K562 (cell line): ENCODE data around the gene ADAT3. TPM values are rescaled to one million over a fixed set of nuclear protein-coding genes. Genes with fewer than 3 reads are reported as not detected.

ENCODE experiments used
- CHD2 ChIP-seq: IDR thresholded peaks from 2 replicates; pipeline ENCODE4 v1.6.1; 2011; ENCODE audit warnings: low read depth, low read length
- ETV5 ChIP-seq: sonication (generic); formaldehyde crosslinking; IDR thresholded peaks from 2 replicates; pipeline ENCODE4 v1.4.0; 2020; ENCODE audit warnings: low read depth, mild to moderate bottlenecking, missing genetic modification reagents
- EWSR1 ChIP-seq: fragments of 450-650 bp; IDR thresholded peaks from 2 replicates; pipeline ENCODE4 v1.6.1; 2018; ENCODE audit warnings: borderline replicate concordance, mild to moderate bottlenecking, low read depth, moderate library complexity; ENCODE audit not compliant: partially characterized antibody
- HES1 ChIP-seq: fragments of 450-650 bp; IDR thresholded peaks from 2 replicates; pipeline ENCODE4 v1.6.1; 2016; ENCODE audit warnings: low read depth, mild to moderate bottlenecking, moderate library complexity
- HOXB6 ChIP-seq: fragments of 250-450 bp; sonication (Bioruptor Pico); IDR thresholded peaks from 2 replicates; pipeline ENCODE4 v1.5.1; 2022; ENCODE audit warnings: mild to moderate bottlenecking, borderline replicate concordance
- MYNN ChIP-seq, 2 experiments: sonication (generic); formaldehyde crosslinking in 1 of 2; IDR thresholded peaks; 2 replicates each; pipeline versions ENCODE4 v1.5.0 to v1.6.1; 2016 to 2020; ENCODE audit warnings: antibody characterized with exemption in 1 of 2, missing genetic modification reagents in 1 of 2
- NCOA6 ChIP-seq: fragments of 450-650 bp; IDR thresholded peaks from 2 replicates; pipeline ENCODE4 v1.6.1; 2017; ENCODE audit warnings: mild to moderate bottlenecking
- PHB ChIP-seq: fragments of 250-450 bp; sonication (Bioruptor Pico); IDR thresholded peaks from 2 replicates; pipeline ENCODE4 v1.5.0; 2021
- POLR3G ChIP-seq: IDR thresholded peaks from 2 replicates; pipeline ENCODE4 v1.6.1; 2011; ENCODE audit not compliant: insufficient read length, insufficient replicate concordance; ENCODE audit errors: extremely low read depth
- RFX5 ChIP-seq: IDR thresholded peaks from 2 replicates; pipeline ENCODE4 v1.6.1; 2011; ENCODE audit warnings: low read depth, mild to moderate bottlenecking, improper control_type of control experiment, low read length
- SRSF9 ChIP-seq: fragments of 200-400 bp; formaldehyde crosslinking; IDR thresholded peaks from 2 replicates; pipeline ENCODE4 v1.6.1; 2017; ENCODE audit warnings: low read depth, low read length, borderline replicate concordance
- ZBTB40 ChIP-seq, 2 experiments: fragments of 450-650 bp in 1 of 2; sonication (generic) in 1 of 2; formaldehyde crosslinking in 1 of 2; IDR thresholded peaks; 2 replicates each; pipeline versions ENCODE4 v1.7.1 to v1.9.0; 2016 to 2022; ENCODE audit warnings: inconsistent platforms in 1 of 2, mild to moderate bottlenecking in 1 of 2, missing genetic modification reagents in 1 of 2
- polyA plus RNA-seq, 8 experiments: library from polyadenylated mRNA; depleted of rRNA in 4 of 8; stranded (reverse) in 5 of 8; unstranded in 3 of 8; fragments of >200 nt; fragmentation: Nextera tagmentation in 2 of 8; fragmentation: Illumina TruSeq in 1 of 8; extraction: Ambion mirVana in 2 of 8; extraction: Trizol in 1 of 8; gene quantifications; 2 replicates each; pipeline versions ENCODE4 v1.2.1 to v1.2.3, GENCODE V29; 2011 to 2014; ENCODE audit warnings: inconsistent platforms in 1 of 8, missing spikeins in 1 of 8
- total RNA-seq, 7 experiments: library from RNA; depleted of rRNA in 6 of 7; stranded (reverse); fragments of >200 nt in 6 of 7; fragmentation: Illumina TruSeq in 2 of 7; extraction: Trizol in 2 of 7; gene quantifications; 2 replicates each; pipeline versions ENCODE4 v1.2.1 to v1.2.3, GENCODE V29; 2011 to 2021; ENCODE audit warnings: low replicate concordance in 1 of 7
- TF ChIP-seq, protein P1 (sequence below): fragments of 250-450 bp; sonication (Bioruptor Pico); IDR thresholded peaks from 2 replicates; pipeline ENCODE4 v1.9.0; 2021; ENCODE audit warnings: mild to moderate bottlenecking

Gene ADAT3
- total and polyA plus RNA-seq, 9 of the 15 experiments (the other 6 are each of a cell fraction or from before 2014, with no cell fraction given), result 0.67 to 15.6 (median 7.8) TPM; not detected in 4

DNA sequence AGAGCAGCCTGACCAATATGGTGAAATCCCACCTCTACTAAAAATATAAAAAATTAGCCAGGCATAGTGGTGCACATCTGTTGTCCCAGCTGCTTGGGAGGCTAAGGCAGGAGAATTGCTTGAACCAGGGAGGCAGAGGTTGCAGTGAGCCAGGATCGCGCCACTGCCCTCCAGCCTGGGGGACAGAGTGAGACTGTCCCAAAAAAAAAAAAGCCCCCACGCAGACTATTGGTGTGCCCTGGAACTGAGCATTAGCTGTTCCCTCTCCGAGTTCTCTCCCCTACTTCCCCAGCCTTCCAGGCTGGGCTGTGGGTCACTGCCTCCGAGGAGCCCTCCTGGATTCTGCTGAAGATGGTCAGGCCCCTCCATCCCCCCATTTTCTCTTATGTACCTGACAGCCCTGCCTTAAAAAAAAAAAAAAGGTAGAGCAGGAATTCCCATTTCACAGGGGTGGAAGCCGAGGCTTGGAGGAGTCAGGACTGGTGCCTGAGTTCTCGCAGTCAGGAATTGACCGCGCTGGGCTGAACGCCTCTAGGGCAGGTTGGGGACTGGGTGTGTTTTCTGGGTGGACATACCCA, 1.9 kb downstream of the ADAT3 start (continued):
- TF ChIP-seq MYNN (IDR thresholded peaks at IDR 0.05) (0 out of 2 replicates have a peak, but pooled peaks have one; percentile 21), MYNN (CRISPR knock-in tag; IDR thresholded peaks at IDR 0.05) (no peak), ETV5 (CRISPR knock-in tag) (no peak), POLR3G (no peak), RFX5 (no peak), ZBTB40 (IDR thresholded peaks at IDR 0.05) (no peak), ZBTB40 (CRISPR knock-in tag; IDR thresholded peaks at IDR 0.05) (no peak), EWSR1 (no peak), PHB (CRISPR knock-in tag) (no peak), HES1 (no peak), NCOA6 (no peak), HOXB6 (CRISPR knock-in tag) (no peak), SRSF9 (no peak), CHD2 (no peak)
- TF ChIP-seq, protein P1, sequence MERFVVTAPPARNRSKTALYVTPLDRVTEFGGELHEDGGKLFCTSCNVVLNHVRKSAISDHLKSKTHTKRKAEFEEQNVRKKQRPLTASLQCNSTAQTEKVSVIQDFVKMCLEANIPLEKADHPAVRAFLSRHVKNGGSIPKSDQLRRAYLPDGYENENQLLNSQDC (CRISPR knock-in tag), result no peak
